ENCODE measurements around the gene OR13C3.

The OR13C3 gene

DNA sequence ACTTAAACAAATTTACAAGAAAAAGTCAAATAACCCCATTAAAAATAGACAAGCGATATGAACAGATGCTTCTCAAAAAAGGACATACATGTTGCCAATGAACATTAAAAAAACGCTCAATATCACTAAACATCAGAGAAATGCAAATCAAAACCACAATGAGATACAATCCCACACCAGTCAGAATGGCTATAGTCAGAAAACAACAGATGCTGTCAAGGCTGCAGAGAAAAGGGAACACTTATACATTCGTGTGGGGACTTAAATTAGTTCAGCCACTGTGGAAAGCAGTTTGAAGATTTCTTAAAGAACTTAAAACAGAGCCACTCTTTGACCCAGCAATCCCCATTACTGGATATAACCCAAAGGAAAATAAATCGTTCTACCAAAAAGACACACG, 21.8 kb downstream of the OR13C3 start:
- no peak for TF ChIP-seq JUND (IDR thresholded peaks at IDR 0.05; ENCODE audit: low read depth)
- in situ Hi-C loops (cut with HindIII; ENCODE audit: low pct_unique_long_range_greater_than_20kb, low sequenced_read_pairs) = no loop called here
- DNase-seq (ENCODE audit: low read depth in 1 of 2, low spot score in 1 of 2) = no peak

DNA sequence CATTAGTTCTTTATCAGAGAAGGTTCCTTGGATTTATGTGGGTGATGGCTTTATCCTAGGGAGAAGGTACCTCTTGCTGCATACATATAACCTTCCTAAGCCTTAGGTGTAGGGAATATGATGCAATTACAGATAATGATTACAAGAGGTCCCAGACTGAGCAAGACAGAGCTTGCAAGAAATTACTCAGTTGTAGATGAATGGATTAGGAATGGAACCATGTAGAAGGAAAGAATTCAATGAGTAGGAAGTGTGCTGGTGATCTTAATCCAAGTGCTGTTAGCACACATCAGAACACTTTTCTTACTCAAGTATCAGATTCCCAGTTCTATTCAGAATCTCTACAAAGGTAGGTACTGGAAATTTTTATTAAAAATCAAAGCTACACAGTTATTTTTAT, 30.1 kb downstream of the OR13C3 start:
- no peak for TF ChIP-seq JUND (IDR thresholded peaks at IDR 0.05; ENCODE audit: low read depth)
- in situ Hi-C loops (cut with HindIII; ENCODE audit: low pct_unique_long_range_greater_than_20kb, low sequenced_read_pairs) = no loop called here
- DNase-seq (ENCODE audit: low read depth in 1 of 2, low spot score in 1 of 2) = no peak

DNA sequence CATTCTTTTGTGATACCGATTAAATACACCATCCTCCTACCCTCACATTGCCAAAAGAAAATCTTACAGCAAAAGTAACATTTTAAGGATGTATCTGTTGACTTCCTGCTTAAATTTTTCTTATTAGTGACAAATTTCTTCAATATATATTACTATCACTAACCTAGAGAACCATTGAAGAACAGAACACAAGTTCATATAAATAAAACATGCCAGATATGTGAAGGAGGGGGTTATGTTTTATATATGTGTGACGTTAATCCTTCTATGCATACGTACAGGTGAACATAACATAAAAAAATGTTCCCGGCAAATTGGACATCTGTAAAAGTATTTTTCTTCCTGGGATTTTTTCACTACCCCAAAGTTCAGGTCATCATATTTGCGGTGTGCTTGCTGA, 32.7 kb downstream of the OR13C3 start, which contains the start of gene OR13F1:
Gene OR13F1, plus strand, starts transcription at position 301 of the 400 bp plus-strand sequence. Its CDS starts 0 bp downstream, at position 301.
- no peak for TF ChIP-seq JUND (IDR thresholded peaks at IDR 0.05; ENCODE audit: low read depth)
- in situ Hi-C loops (cut with HindIII; ENCODE audit: low pct_unique_long_range_greater_than_20kb, low sequenced_read_pairs) = no loop called here
- no peak for DNase-seq (ENCODE audit: low read depth in 1 of 2, low spot score in 1 of 2)

DNA sequence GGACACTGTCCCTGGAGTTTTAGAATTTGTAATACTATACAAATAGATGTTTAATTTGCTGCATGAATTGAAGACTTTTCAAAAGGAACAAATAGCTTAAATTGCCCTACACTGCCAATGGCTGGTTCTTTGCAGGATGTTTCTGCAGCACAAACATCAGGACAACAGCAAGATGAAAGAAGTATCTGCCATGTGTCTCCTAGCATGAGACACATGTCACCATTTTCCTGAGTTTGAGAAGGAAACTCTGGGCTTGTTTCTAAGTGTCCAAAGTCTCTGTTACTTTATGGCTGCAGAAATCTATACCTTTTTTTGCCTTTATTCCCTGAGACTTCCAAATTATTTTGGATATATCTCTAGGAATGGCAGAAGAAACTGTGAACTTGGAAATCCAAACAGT, 33.2 kb downstream of the OR13C3 start:
- no peak for TF ChIP-seq JUND (IDR thresholded peaks at IDR 0.05; ENCODE audit: low read depth)
- DNase-seq (ENCODE audit: low read depth in 1 of 2, low spot score in 1 of 2) = no peak
- in situ Hi-C loops (cut with HindIII; ENCODE audit: low pct_unique_long_range_greater_than_20kb, low sequenced_read_pairs) = no loop called here

DNA sequence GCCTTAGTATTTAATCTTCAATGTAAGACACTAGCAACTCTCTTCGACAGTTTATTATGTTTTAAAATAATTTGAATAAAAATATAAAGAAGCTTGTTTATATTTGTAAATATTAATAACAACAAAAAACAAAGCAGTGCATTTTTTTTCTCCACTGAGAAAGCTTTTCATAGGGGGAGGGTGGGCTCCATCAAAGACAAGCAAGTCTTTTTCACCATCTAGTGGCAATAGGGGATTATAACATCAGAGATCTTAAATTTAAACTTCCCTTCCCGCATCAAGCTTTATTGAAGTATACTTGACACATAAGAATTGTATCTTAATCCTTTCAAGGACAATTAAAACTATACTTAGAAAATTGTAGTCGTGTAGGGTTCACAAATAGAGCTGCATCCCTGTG, 41.8 kb downstream of the OR13C3 start:
- DNase-seq (ENCODE audit: low read depth in 1 of 2, low spot score in 1 of 2) = peak; percentile 28 to 45
- in situ Hi-C loops (cut with HindIII; ENCODE audit: low pct_unique_long_range_greater_than_20kb, low sequenced_read_pairs) = no loop called here
- no peak for TF ChIP-seq JUND (IDR thresholded peaks at IDR 0.05; ENCODE audit: low read depth)

Data from T47D (cell line).